ENCODE data around the gene HDGF. TPM values are rescaled to one million over a fixed set of nuclear protein-coding genes. Genes with fewer than 3 reads are reported as not detected.

HDGF gene
- total and polyA plus RNA-seq, 9 of the 15 experiments (the other 6 are each of a cell fraction or from before 2014, with no cell fraction given): 38.8 to 601 (median 400) TPM

DNA sequence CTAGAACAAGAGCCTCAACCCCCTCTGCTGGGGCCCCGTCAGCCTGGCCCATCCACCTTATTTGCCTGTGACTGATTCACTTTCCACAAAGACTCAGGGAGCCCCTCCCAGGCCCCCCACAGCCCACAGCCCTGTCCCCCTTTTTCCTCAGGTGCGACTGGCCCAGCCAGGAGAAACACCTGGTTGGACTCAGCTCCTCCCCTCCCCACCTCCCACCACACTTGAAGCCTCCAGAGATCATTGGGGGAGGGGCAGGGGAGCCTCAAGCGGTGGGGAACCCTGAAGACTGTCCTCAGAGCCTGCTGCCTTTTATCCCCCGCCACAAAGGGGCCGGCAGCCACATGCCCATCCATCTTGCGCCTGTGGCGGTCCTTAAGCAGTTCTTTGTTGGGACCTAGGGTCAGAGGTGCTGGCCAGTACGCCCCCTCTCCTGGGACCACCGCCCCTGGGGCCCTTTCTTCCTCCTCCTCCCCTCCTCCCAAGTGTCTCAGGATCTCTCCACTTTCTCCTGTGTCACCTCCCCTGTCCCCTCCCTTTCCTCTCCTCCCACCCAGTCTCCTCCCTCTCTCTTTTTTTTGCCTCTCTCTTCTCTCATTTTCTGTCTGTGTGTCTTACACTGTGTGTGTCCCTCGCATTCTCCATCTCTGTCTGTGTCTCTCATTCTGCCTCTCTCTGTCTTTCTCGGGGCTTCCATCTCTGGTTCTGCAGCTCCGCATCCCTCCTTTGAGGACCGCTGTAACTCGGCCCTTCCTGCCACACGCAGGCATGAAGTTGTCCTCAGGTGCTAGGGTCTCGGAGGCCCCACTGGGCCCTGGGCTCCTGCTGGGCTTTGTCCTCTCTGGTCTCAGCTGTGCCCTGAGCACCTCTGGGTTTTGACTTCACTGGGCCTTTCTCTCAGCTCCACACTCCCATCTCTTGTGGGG lies 58.3 kb downstream of the HDGF start (continued):
- TF ChIP-seq CBFA2T2 (conservative IDR thresholded peaks at IDR 0.05) (no peak), POLR2AphosphoS2 (IDR thresholded peaks at IDR 0.05; ENCODE audit: low read length) (no peak), ZNF146 (CRISPR knock-in tag; IDR thresholded peaks at IDR 0.05; ENCODE audit: unreplicated experiment) (no peak), PHF8 (IDR thresholded peaks at IDR 0.05; ENCODE audit: borderline replicate concordance, low read length) (peak; percentile 67; the same call in 1 of the 2 replicates), ZNF830 (CRISPR knock-in tag; IDR thresholded peaks at IDR 0.05) (no peak), ZNF224 (CRISPR knock-in tag; IDR thresholded peaks at IDR 0.05) (no peak), IFI16 (CRISPR knock-in tag; IDR thresholded peaks at IDR 0.05) (no peak), ZNF583 (CRISPR knock-in tag; IDR thresholded peaks at IDR 0.05) (no peak), CXXC5 (CRISPR knock-in tag; IDR thresholded peaks at IDR 0.05) (peak; percentile 32), PTTG1 (tag; IDR thresholded peaks at IDR 0.05; ENCODE audit: low read depth) (no peak), ZSCAN32 (CRISPR knock-in tag; IDR thresholded peaks at IDR 0.05) (no peak), MEIS2 (IDR thresholded peaks at IDR 0.05; ENCODE audit: partially characterized antibody) (no peak), TARDBP (IDR thresholded peaks at IDR 0.05) (no peak), POLR2G (IDR thresholded peaks at IDR 0.05; ENCODE audit: low read depth, low read length) (peak; percentile 70), NEUROD1 (IDR thresholded peaks at IDR 0.05; ENCODE audit: borderline replicate concordance, low read depth, low read length, partially characterized antibody) (peak; percentile 41), BRF2 (IDR thresholded peaks at IDR 0.05; ENCODE audit: borderline replicate concordance, insufficient read depth, insufficient read length) (no peak), NBN (IDR thresholded peaks at IDR 0.05; ENCODE audit: low read depth) (peak; percentile 72; the same call in 1 of the 2 replicates), MYNN (IDR thresholded peaks at IDR 0.05) (no peak), MYNN (CRISPR knock-in tag; IDR thresholded peaks at IDR 0.05) (no peak)
- TF ChIP-seq, protein P1, sequence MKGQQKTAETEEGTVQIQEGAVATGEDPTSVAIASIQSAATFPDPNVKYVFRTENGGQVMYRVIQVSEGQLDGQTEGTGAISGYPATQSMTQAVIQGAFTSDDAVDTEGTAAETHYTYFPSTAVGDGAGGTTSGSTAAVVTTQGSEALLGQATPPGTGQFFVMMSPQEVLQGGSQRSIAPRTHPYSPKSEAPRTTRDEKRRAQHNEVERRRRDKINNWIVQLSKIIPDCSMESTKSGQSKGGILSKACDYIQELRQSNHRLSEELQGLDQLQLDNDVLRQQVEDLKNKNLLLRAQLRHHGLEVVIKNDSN (CRISPR knock-in tag; IDR thresholded peaks at IDR 0.05): no peak
- TF ChIP-seq, protein P2, sequence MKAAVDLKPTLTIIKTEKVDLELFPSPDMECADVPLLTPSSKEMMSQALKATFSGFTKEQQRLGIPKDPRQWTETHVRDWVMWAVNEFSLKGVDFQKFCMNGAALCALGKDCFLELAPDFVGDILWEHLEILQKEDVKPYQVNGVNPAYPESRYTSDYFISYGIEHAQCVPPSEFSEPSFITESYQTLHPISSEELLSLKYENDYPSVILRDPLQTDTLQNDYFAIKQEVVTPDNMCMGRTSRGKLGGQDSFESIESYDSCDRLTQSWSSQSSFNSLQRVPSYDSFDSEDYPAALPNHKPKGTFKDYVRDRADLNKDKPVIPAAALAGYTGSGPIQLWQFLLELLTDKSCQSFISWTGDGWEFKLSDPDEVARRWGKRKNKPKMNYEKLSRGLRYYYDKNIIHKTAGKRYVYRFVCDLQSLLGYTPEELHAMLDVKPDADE (conservative IDR thresholded peaks at IDR 0.05; ENCODE audit: control insufficient read depth, low read depth, low read length): no peak
- TF ChIP-seq, protein P3, sequence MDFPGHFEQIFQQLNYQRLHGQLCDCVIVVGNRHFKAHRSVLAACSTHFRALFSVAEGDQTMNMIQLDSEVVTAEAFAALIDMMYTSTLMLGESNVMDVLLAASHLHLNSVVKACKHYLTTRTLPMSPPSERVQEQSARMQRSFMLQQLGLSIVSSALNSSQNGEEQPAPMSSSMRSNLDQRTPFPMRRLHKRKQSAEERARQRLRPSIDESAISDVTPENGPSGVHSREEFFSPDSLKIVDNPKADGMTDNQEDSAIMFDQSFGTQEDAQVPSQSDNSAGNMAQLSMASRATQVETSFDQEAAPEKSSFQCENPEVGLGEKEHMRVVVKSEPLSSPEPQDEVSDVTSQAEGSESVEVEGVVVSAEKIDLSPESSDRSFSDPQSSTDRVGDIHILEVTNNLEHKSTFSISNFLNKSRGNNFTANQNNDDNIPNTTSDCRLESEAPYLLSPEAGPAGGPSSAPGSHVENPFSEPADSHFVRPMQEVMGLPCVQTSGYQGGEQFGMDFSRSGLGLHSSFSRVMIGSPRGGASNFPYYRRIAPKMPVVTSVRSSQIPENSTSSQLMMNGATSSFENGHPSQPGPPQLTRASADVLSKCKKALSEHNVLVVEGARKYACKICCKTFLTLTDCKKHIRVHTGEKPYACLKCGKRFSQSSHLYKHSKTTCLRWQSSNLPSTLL (IDR thresholded peaks at IDR 0.05): no peak
- TF ChIP-seq, protein P4, sequence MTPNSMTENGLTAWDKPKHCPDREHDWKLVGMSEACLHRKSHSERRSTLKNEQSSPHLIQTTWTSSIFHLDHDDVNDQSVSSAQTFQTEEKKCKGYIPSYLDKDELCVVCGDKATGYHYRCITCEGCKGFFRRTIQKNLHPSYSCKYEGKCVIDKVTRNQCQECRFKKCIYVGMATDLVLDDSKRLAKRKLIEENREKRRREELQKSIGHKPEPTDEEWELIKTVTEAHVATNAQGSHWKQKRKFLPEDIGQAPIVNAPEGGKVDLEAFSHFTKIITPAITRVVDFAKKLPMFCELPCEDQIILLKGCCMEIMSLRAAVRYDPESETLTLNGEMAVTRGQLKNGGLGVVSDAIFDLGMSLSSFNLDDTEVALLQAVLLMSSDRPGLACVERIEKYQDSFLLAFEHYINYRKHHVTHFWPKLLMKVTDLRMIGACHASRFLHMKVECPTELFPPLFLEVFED (CRISPR knock-in tag; conservative IDR thresholded peaks at IDR 0.05): no peak

Data from K562 (cell line).